NAMALWA (cell line): ENCODE measurements around the gene HSD17B8.

Experiments used
- DNase-seq: peaks from one replicate; pipeline ENCODE4 v3.0.0-alpha.2; 2015; ENCODE audit warnings: low spot score

The HSD17B8 gene

DNA sequence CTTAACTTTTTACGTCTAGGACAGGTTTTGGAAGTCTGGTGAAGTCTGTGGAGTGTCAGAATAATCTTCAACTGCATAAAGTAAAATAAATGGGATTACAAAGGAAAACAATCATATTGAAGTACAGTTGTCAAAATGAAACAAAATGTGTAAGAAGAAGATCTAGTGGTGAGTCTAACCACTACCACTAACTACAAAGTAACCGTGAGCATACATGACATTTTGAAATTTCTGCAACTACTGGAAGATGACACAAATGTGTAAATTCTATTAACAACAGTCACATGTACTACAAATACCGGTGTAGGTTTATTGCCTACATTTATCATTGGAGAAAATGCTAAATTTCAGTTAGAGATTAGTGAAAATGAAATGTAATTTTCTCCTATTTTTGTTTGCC is 37.5 kb downstream of the HSD17B8 start:
- no peak for DNase-seq

DNA sequence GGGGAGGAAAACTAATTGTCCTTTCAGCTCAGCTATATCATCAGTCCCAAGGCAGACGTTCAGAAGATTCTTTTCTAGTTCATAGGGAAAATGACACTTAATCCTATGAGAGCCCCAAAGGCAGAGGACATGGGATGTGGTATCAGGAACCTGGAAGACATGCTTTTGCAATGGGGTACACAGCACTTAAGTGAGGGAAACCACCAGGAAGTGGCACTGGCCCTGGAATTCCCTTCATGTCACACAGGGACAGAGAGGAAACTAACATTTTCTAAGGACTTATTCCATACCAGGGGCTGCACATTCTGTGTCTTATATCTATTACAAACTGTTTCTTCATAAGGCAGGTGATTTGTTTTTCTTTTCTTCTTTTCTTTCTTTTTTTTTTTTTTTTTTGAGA is 39.0 kb downstream of the HSD17B8 start:
- DNase-seq: no peak

DNA sequence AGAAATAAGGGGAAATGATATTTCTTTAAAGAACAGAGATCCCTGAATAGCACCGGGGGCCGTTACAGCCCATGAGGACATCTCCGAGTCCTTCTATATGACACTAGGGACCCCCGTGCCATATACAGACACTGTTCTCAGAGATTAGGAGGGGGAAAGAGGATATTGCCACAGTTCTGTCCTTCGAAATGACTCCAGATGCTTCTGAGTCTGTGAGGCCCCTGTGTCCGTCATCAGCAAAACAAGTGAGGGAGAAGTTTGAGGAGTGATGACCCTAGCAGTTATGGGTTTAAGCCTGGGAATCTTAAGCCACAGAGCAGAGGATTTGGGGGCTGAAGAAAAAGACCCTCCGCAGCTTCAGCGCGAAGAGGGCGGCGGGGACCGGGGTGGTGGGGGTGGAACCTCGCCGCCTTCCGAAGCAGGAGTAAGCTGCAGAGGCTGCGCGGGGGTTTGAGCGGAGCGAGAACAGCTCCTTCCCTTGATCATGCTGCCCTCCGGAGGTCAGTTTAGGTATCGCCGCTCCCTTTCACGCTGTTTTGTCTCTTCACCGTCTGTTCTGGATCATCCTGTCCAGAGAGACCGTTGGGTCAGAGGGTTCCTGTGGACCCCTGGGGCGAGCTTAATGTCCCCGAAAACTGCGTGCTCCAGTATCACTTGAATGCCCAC is 43.7 kb downstream of the HSD17B8 start:
- DNase-seq: peak; percentile 94

DNA sequence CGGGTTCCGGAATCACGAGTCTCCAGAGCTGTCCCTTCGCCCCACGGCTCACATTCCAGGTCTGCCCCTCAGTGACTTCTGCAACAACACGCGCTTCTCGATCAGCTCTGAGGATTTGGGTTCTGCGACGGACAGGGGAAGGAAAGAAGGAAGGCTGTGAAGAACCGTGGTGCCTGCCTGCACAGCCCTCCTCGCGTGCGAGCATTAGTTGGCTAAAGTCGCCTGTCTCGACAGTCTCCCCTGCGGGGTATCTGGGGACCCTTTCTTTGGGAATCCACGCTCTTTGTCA is 44.1 kb downstream of the HSD17B8 start:
- DNase-seq: peak; percentile 82

DNA sequence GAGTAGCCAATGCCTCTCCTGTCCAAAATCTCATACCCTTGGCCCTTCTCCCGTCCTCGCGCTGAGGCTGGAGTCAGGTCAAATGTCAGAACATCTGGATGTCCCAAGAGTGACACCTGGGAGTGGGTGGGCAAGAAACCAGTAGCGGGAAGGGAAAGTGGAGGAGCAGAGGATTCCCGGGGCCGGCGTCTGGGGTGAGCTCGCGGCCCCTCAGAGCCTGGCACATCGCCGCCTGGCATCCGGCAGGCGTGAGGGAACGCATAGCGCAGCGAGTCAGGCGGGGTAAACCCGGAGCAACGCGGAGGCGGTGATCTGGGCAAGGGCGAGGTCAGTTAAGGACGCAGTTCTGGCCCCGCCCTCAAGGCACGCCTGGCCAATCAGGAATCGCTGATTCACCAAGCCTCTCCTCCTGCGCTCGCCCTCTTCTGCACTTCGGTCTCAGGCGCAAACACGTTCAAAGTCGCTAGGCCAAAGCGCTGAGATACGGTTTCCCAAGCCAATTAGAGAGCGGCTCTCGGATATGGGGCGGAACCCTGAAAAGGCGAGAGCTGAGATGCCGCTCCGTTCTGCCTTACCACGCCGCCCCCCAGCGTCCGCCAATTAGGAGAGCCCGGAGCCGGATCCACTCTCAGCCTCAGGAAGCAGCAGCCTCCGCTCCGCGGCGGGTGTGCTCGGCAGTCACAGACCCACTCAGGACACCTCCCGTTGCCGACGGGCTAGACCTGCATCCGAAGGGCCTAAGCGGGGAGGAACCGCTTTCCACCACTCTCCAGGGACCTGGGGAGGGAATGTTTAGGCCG is 44.7 kb downstream of the HSD17B8 start:
- DNase-seq: peak; percentile 99

DNA sequence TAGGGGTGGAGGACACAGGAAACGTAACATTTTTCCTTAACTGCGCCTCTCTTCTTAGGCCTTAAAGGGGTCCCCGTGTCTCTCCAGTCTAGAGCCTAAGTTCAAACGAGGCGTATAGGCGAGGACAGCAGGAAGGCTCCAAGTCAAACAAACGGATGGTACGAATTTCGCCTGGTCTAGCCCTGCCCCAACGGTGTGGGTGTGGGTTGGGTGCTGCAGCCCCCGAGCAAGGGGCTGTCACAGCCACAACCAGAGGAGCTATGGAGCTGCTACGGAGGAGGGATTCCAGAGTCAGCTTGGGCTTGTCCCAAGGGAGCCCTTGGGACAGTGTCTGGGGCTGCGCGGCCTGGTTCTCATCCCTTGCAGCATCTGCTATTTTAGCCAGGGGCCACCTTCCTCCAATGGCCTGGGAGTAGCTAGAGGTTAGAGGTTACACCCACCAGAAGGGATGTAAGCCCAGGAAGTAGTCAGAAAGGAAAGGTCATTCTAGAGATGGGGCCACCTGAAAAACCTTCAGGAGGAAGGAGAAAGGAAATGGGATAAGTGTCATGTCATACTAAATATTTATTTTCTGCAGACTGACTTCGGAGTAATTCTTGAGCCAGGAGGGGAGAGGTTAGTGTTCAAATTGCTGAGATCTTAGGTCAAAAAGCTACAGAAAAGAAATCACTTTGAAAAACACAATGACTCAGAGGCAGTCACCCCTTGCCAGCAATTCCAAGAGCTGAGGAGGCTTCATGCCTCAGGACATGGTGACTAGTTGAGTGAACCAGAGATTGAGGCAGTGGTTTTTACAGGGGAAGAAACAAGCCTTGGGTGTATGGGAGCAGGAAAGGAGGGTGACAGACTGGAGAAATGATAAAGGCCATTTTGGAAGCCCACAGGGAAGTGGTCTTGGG is 45.5 kb downstream of the HSD17B8 start:
- DNase-seq: no peak

DNA sequence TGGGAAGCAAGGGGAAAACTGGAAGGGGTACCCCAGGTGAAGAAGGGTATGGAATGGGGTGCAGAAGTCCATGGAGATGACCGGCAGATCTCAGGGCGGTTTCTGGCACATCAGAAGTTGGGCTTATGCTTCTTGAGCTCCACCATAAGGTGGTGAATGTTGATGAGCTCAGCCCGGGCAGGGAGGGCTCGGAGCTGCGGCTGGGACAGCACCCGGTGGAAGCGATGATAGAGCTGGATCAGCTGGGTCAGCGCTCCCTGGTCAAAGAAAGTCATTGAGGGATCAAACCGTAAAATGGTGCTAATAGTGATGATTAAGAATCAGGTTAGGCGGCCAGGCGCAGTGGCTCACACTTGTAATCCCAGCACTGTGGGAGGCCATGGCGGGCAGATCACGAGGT is 46.3 kb downstream of the HSD17B8 start:
- no peak for DNase-seq

DNA sequence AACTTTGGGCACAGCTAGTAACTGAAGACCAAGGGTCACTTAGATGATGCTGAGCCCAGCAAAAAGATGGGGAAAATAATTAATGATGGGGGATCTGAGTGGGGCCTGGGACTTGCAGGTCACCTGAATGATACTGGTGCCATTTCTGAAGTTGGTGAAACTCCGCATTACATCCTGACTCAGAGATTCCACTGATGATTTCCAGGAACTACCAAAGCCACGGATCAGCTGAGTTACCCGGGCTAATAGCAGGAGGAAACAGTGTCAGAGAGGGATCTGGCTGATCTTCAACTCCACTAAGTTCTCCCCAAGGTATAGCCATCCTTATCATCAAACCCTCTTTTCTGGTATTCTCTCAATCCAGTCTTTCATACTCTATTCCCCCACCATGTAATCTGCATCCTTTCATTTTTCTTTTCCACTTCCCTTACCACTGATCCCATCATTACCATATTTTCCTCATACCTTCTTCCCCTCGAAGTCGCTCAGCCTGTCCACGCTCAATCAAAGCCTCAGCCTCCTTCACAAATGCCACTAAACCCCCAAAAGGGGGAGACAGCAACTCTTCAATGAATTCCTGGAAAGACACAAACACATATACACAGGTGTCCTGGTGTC is 47.0 kb downstream of the HSD17B8 start:
- DNase-seq: peak; percentile 28

DNA sequence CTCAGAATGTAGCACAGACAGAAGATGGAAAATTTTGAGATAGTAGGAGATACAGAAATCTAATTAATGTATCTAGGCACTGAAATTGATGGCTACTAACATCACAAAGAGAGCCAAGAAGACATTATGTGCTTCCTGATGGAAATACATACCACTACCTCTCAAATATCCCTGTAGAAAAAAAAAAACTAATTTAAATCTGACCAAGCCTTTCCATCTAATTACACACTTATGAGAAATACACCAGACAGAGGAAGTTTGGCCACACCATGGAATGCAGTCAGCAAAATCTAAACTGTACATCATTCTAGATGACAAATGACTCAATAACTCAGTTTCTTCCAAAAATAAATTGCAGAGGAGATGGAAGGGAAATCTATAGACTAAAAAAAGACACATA is 48.3 kb downstream of the HSD17B8 start:
- no peak for DNase-seq

DNA sequence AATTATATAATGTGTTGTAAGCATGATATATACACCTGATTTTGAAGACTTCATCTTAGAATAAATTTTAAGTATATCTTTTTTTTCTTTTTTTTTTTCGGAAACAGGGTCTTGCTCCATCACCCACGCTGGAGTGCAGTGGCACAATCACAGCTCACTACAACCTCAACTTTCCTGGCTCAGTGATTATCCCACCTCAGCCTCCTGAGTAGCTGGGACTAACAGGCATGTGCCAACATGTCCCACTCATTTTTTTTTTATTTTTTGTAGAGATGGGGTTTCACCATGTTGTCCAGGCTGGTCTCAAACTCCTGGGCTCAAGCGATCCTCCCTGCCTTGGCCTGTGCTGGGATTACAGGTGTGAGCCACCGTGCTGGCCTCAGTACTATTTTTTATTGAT is 50.1 kb downstream of the HSD17B8 start:
- no peak for DNase-seq
